Mesenchymal stem cell (in vitro differentiated cells and primary cell): ENCODE results near the gene PRDM7.
A peak's percentile ranks its signal among the peaks of the same experiment; 100 is the strongest.

ENCODE experiments used
- DNase-seq: peaks from one replicate; pipeline ENCODE4 v3.0.0-alpha.2; 2013
- H2AFZ ChIP-seq: one replicate; pipeline ENCODE4 v1.6.1; 2013; ENCODE audit warnings: low read depth, mild to moderate bottlenecking, control low read depth, inconsistent platforms, low read length, moderate library complexity
- H2AK5ac ChIP-seq: 2 replicates; pipeline ENCODE4 v1.6.1; 2013; ENCODE audit warnings: low read length, moderate library complexity, mild to moderate bottlenecking, inconsistent platforms; ENCODE audit not compliant: severe bottlenecking
- H2BK120ac ChIP-seq: one replicate; pipeline ENCODE4 v1.6.1; 2013; ENCODE audit warnings: low read depth, mild to moderate bottlenecking, inconsistent platforms, low read length, moderate library complexity
- H2BK12ac ChIP-seq, 2 experiments: one replicate each; pipeline ENCODE4 v1.6.1; 2013; ENCODE audit warnings: inconsistent platforms in 2 of 2, low read length in 2 of 2, mild to moderate bottlenecking in 2 of 2, moderate library complexity in 2 of 2, control low read depth in 1 of 2
- H2BK15ac ChIP-seq: one replicate; pipeline ENCODE4 v1.6.1; 2013; ENCODE audit warnings: mild to moderate bottlenecking, low read depth, inconsistent platforms; ENCODE audit not compliant: poor library complexity, severe bottlenecking
- H2BK5ac ChIP-seq: 2 replicates; pipeline ENCODE4 v1.6.1; 2013; ENCODE audit warnings: low read depth, mild to moderate bottlenecking, low read length, control low read depth, inconsistent platforms; ENCODE audit not compliant: poor library complexity, severe bottlenecking
- H3K14ac ChIP-seq, 2 experiments: one replicate each; pipeline ENCODE4 v1.6.1; 2013; ENCODE audit warnings: inconsistent platforms in 2 of 2, low read length in 2 of 2, control low read depth in 1 of 2, mild to moderate bottlenecking in 1 of 2, moderate library complexity in 1 of 2
- H3K18ac ChIP-seq, 2 experiments: one replicate each; pipeline ENCODE4 v1.6.1; 2013; ENCODE audit warnings: inconsistent platforms in 2 of 2, low read length in 2 of 2, control low read depth in 1 of 2, low read depth in 1 of 2, mild to moderate bottlenecking in 1 of 2
- H3K23ac ChIP-seq, 2 experiments: one replicate each; pipeline ENCODE4 v1.6.1; 2013; ENCODE audit warnings: inconsistent platforms in 2 of 2, low read length in 2 of 2, mild to moderate bottlenecking in 2 of 2, moderate library complexity in 2 of 2, control low read depth in 1 of 2
- H3K27ac ChIP-seq: 2 replicates; pipeline ENCODE4 v1.5.1; 2013; ENCODE audit warnings: mild to moderate bottlenecking, moderate library complexity, low read length, control low read depth, inconsistent platforms; ENCODE audit not compliant: poor library complexity, severe bottlenecking
- H3K27me3 ChIP-seq, 2 experiments: 2 replicates each; pipeline versions ENCODE4 v1.6.1 to v1.7.0; 2013; ENCODE audit warnings: low read length in 2 of 2, mild to moderate bottlenecking in 2 of 2, moderate library complexity in 2 of 2, control low read depth in 1 of 2, inconsistent platforms in 1 of 2; ENCODE audit not compliant: control insufficient read depth in 1 of 2, insufficient read depth in 1 of 2
- H3K36me3 ChIP-seq, 2 experiments: 2 replicates each; pipeline versions ENCODE4 v1.6.1 to v1.7.0; 2013; ENCODE audit warnings: low read length in 2 of 2, control low read depth in 1 of 2, inconsistent platforms in 1 of 2, low read depth in 1 of 2, mild to moderate bottlenecking in 1 of 2; ENCODE audit not compliant: insufficient read depth in 2 of 2, control insufficient read depth in 1 of 2
- H3K4ac ChIP-seq, 2 experiments: one replicate each; pipeline ENCODE4 v1.6.1; 2013; ENCODE audit warnings: inconsistent platforms in 2 of 2, low read length in 2 of 2, mild to moderate bottlenecking in 2 of 2, moderate library complexity in 2 of 2, control low read depth in 1 of 2, low read depth in 1 of 2
- H3K4me1 ChIP-seq: 2 replicates; pipeline ENCODE4 v1.6.1; 2013; ENCODE audit warnings: low read depth, low read length, control low read depth; ENCODE audit not compliant: control insufficient read depth, insufficient read depth
- H3K4me2 ChIP-seq: 2 replicates; pipeline ENCODE4 v1.6.1; 2013; ENCODE audit warnings: low read length, mild to moderate bottlenecking, inconsistent platforms; ENCODE audit not compliant: poor library complexity, severe bottlenecking
- H3K4me3 ChIP-seq, 2 experiments: 2 replicates each; pipeline versions ENCODE4 v1.5.1 to v1.7.0; 2013; ENCODE audit warnings: low read length in 2 of 2, mild to moderate bottlenecking in 2 of 2, control low read depth in 1 of 2, low read depth in 1 of 2; ENCODE audit not compliant: insufficient read depth in 1 of 2
- H3K79me1 ChIP-seq: replicated peaks from 2 replicates; pipeline ENCODE4 v1.6.1; 2013; ENCODE audit warnings: mild to moderate bottlenecking, control low read depth, low read length, inconsistent platforms; ENCODE audit not compliant: poor library complexity, severe bottlenecking
- H3K9ac ChIP-seq: 2 replicates; pipeline ENCODE4 v1.7.0; 2013; ENCODE audit warnings: mild to moderate bottlenecking, low read length, moderate library complexity
- H3K9me3 ChIP-seq: 2 replicates; pipeline ENCODE4 v1.7.0; 2013; ENCODE audit warnings: mild to moderate bottlenecking, low read length; ENCODE audit not compliant: control insufficient read depth
- H4K8ac ChIP-seq: one replicate; pipeline ENCODE4 v1.6.1; 2013; ENCODE audit warnings: inconsistent platforms, mild to moderate bottlenecking, low read length, moderate library complexity
- H4K91ac ChIP-seq: one replicate; pipeline ENCODE4 v1.6.1; 2013; ENCODE audit warnings: mild to moderate bottlenecking, low read length, inconsistent platforms
- WGBS: methylation state at CpG from one replicate; pipeline ENCODE4 v1.1.7; 2013; ENCODE audit warnings: mixed read lengths; 5-methylcytosine and 5-hydroxymethylcytosine counted together

Gene PRDM7

GRCh38 chr16:90047714-90048346 is 29.3 kb downstream of the PRDM7 start:
- H3K9ac ChIP-seq: no peak overlapping the region
- H2BK15ac ChIP-seq: no peak overlapping the region
- no peak overlapping the region for H2BK120ac ChIP-seq
- H2BK12ac ChIP-seq: peak overlapping the region in 1 of 2 experiments; percentile 40
- H3K79me1 ChIP-seq: no peaks in the 10 kb centered on the region
- peak overlapping the region in 1 of 2 experiments; percentile 84 for H3K18ac ChIP-seq
- H3K4me2 ChIP-seq: no peak overlapping the region
- WGBS: 72% methylated on average over 15 of the region's 59 CpGs
- H4K91ac ChIP-seq: no peak overlapping the region
- peaks cover 13 to 17% of the 10 kb centered on the region in 2 experiments for H3K36me3 ChIP-seq
- peaks cover 7 to 12% of the 10 kb centered on the region in 2 experiments for H3K27me3 ChIP-seq
- no peak overlapping the region for H2BK5ac ChIP-seq
- no peaks in the 10 kb centered on the region for H3K9me3 ChIP-seq
- H3K27ac ChIP-seq: no peak overlapping the region
- H3K4me3 ChIP-seq: peak overlapping the region in 1 of 2 experiments; percentile 63
- no peak overlapping the region for H2AFZ ChIP-seq
- H3K14ac ChIP-seq: no peak overlapping the region
- no peak overlapping the region for H3K23ac ChIP-seq
- H2AK5ac ChIP-seq: no peak overlapping the region
- DNase-seq: no peak
- no peak overlapping the region for H4K8ac ChIP-seq
- H3K4me1 ChIP-seq: peaks cover 19% of the 10 kb centered on the region
- H3K4ac ChIP-seq: no peak overlapping the region

- Histone ChIP-seq H3K9me3 (no peaks in the 10 kb centered on the region), H3K23ac (peak overlapping the region in 1 of 2 experiments; percentile 63), H2BK5ac (no peak overlapping the region), H3K4me3 (peak overlapping the region in 1 of 2 experiments; percentile 63), H3K18ac (peak overlapping the region; percentile 60 to 84), H3K27ac (no peak overlapping the region), H3K4me2 (peak overlapping the region; percentile 3), H2AK5ac (no peak overlapping the region), H3K79me1 (no peaks in the 10 kb centered on the region), H3K9ac (peak overlapping the region; percentile 68), H2AFZ (peak overlapping the region; percentile 72), H2BK15ac (peak overlapping the region; percentile 91), H4K8ac (peak overlapping the region; percentile 89), H3K27me3 (peaks cover 7 to 12% of the 10 kb centered on the region in 2 experiments), H3K14ac (no peak overlapping the region), H3K4ac (peak overlapping the region; percentile 24 to 51), H4K91ac (peak overlapping the region; percentile 84), H2BK12ac (peak overlapping the region in 1 of 2 experiments; percentile 85), H3K4me1 (peaks cover 19% of the 10 kb centered on the region), H3K36me3 (peaks cover 19 to 23% of the 10 kb centered on the region in 2 experiments), H2BK120ac (peak overlapping the region; percentile 8)
- WGBS: 24% methylated on average over 33 of the region's 40 CpGs
- peak; percentile 41 for DNase-seq
Observed at GRCh38 chr16:90046971-90047713, 30.0 kb downstream of the PRDM7 start.

GRCh38 chr16:90046122-90046970 is 30.8 kb downstream of the PRDM7 start:
- WGBS: 67% methylated on average over 20 of the region's 23 CpGs
- H4K8ac ChIP-seq: peak overlapping the region; percentile 89
- peak overlapping the region in 1 of 2 experiments; percentile 0 for H2BK12ac ChIP-seq
- no peaks in the 10 kb centered on the region for H3K79me1 ChIP-seq
- H2BK5ac ChIP-seq: no peak overlapping the region
- peak overlapping the region in 1 of 2 experiments; percentile 66 for H3K14ac ChIP-seq
- no peak overlapping the region for H2BK120ac ChIP-seq
- H2BK15ac ChIP-seq: no peak overlapping the region
- peak overlapping the region in 1 of 2 experiments; percentile 63 for H3K4me3 ChIP-seq
- peak overlapping the region in 1 of 2 experiments; percentile 84 for H3K18ac ChIP-seq
- H3K9me3 ChIP-seq: no peaks in the 10 kb centered on the region
- H2AK5ac ChIP-seq: no peak overlapping the region
- no peak overlapping the region for H3K27ac ChIP-seq
- peak overlapping the region; percentile 3 for H3K4me2 ChIP-seq
- H3K36me3 ChIP-seq: peaks cover 24 to 25% of the 10 kb centered on the region in 2 experiments
- peaks cover 19% of the 10 kb centered on the region for H3K4me1 ChIP-seq
- peak overlapping the region in 1 of 2 experiments; percentile 63 for H3K23ac ChIP-seq
- peak overlapping the region; percentile 72 for H2AFZ ChIP-seq
- peak overlapping the region; percentile 84 for H4K91ac ChIP-seq
- no peak for DNase-seq
- H3K4ac ChIP-seq: no peak overlapping the region
- peaks cover 7 to 12% of the 10 kb centered on the region in 2 experiments for H3K27me3 ChIP-seq
- H3K9ac ChIP-seq: peak overlapping the region; percentile 68
